Mucosa of stomach (tissue), 1 donor: ENCODE results near the gene MICOS13.
A peak's percentile ranks its signal among the peaks of the same experiment; 100 is the strongest.
"Not testable (repeated sequence)": the region's sequence is repeated elsewhere in the genome, so short reads cannot be mapped to it uniquely, and the experiment has no call there.

Source experiments
- H3K27me3 ChIP-seq: one replicate; pipeline ENCODE4 v1.7.0; 2013; ENCODE audit warnings: mild to moderate bottlenecking, low read length; ENCODE audit not compliant: control insufficient read depth, insufficient read depth
- H3K36me3 ChIP-seq: one replicate; pipeline ENCODE4 v1.7.0; 2013; ENCODE audit warnings: low read length; ENCODE audit not compliant: control insufficient read depth, insufficient read depth
- H3K4me1 ChIP-seq: one replicate; pipeline ENCODE4 v1.7.0; 2013; ENCODE audit warnings: mild to moderate bottlenecking, low read length; ENCODE audit not compliant: control insufficient read depth, insufficient read depth
- H3K4me3 ChIP-seq: one replicate; pipeline ENCODE4 v1.7.0; 2013; ENCODE audit warnings: low read length
- H3K9ac ChIP-seq: one replicate; pipeline ENCODE4 v1.7.0; 2013; ENCODE audit warnings: mild to moderate bottlenecking, low read length, moderate library complexity
- H3K9me3 ChIP-seq: one replicate; pipeline ENCODE4 v1.7.0; 2013; ENCODE audit warnings: mild to moderate bottlenecking, low read length, moderate library complexity; ENCODE audit not compliant: control insufficient read depth
- donor health status: Pancreatic carcinoma.

The MICOS13 gene

DNA sequence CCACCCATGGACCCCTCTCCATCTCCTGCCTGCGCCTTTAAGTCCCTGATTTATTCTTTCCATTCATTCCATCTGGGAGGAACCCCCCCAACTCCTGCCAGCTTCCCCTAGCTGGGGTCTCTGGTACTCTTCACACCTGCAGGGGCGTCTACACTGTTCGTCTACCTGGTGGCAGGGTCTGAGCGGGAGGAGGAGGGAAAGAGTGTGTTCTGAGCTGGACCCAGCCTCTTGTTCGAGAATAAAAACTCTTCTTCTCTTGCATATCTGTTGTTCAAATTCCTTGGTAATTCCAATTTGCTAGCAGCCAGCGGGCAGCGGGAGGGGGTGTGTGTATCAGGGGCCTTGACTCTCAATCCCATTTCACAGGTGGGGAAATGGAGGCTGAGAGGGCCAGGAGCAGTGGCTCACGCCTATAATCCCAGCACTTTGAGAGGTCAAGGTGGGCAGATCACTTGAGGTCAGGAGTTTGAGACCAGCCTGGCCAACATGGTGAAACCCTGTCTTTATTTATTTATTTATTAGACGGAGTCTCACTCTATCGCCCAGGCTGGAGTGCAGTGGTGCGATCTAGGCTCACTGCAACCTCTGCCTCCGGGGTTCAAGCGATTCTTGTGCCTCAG, 8.1 kb upstream of the MICOS13 start:
- H3K4me3 ChIP-seq, H3K9me3 ChIP-seq, H3K27me3 ChIP-seq, H3K36me3 ChIP-seq, H3K9ac ChIP-seq: not testable (repeated sequence)
- H3K4me1 ChIP-seq, result peaks cover 29% of the 10 kb centered on the region

DNA sequence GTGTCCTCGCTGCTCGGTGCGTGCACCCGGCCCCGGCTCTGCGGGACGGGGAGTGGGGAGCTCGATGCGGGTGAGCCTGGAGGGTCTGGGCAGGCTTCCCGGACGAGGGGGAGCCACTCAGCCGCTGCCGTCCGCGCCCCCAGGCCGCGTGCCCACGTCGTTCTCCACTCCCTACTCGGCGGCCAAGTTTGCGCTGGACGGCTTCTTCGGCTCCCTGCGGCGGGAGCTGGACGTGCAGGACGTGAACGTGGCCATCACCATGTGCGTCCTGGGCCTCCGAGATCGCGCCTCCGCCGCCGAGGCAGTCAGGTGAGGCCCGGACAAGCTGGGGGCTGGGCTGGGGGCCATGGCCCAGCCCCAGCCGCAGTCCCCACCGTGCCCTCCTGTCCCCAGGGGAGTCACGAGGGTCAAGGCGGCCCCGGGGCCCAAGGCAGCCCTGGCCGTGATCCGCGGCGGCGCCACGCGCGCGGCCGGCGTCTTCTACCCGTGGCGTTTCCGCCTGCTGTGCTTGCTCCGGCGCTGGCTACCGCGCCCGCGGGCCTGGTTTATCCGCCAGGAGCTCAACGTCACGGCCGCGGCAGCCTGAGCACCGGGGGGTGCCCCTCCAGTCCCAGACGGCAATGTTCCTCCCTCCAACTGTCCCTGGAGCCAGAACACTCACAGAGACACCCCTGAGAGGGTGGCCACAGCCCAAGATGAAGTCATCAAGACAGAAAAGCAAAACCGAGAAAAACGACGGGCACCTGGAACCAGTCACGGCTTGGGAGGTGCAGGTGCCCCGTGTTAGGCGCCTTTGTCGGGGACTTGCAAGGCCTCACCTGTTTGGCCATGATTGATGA, 7.3 kb upstream of the MICOS13 start:
- Histone ChIP-seq H3K9me3 (no peaks in the 10 kb centered on the region), H3K4me3 (peak overlapping the region; percentile 14), H3K9ac (no peak overlapping the region), H3K27me3 (no peaks in the 10 kb centered on the region), H3K4me1 (peaks cover 26% of the 10 kb centered on the region), H3K36me3 (peaks cover 7% of the 10 kb centered on the region)

DNA sequence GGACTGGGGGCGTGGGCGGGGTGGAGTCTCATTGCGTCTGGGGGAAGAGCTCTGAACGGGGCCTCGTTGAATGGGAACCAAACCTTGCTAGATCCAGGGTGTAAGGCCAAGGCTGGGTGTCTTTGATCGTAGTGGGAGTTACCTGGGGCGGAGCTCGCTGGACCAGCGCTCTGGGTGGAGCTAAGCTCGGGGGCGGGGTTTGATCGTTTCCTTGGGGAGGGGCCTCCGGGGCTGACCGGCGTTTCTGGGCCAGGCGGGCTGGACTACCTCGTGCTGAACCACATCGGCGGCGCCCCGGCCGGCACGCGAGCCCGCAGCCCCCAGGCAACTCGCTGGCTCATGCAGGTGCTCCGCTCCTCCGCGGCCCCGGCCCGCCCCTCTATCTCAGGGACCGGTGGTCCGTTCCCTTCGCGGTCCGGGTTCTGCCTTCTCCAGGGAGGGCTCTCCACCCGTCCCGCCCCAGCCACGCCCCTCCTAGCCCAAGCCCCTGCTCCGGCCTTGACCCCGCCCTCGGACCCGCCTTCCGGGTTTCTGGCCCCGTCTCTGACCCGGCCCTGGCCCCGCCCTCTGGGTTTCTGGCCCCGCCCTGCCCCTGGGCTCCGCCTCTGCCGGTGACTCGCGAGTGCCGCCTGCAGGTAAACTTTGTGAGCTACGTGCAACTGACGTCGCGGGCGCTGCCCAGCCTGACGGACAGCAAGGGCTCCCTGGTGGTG, 6.5 kb upstream of the MICOS13 start:
- Histone ChIP-seq H3K27me3 (no peaks in the 10 kb centered on the region), H3K9ac (peak overlapping the region; percentile 51), H3K4me3 (peak overlapping the region; percentile 33), H3K9me3 (no peaks in the 10 kb centered on the region), H3K4me1 (peaks cover 18% of the 10 kb centered on the region), H3K36me3 (no peaks in the 10 kb centered on the region)

DNA sequence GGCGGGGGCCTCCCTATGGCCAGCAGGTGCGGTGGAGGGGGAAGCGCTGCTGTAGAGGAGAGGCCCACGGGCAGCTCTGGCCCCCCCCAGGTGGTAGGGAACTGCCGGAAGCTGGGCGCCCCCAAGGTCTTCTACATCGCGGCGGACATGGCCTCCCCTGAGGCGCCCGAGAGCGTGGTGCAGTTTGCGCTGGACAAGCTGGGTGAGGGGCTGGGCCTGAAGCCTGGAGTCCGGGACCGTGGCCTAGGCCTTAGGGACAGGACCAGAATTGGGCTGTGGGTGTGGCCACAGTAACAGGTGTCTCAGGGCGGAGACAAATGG, 6.0 kb upstream of the MICOS13 start:
- Histone ChIP-seq H3K27me3 (no peaks in the 10 kb centered on the region), H3K9ac (peak overlapping the region; percentile 51), H3K36me3 (no peaks in the 10 kb centered on the region), H3K9me3 (no peaks in the 10 kb centered on the region), H3K4me3 (peak overlapping the region; percentile 33), H3K4me1 (peaks cover 17% of the 10 kb centered on the region)

DNA sequence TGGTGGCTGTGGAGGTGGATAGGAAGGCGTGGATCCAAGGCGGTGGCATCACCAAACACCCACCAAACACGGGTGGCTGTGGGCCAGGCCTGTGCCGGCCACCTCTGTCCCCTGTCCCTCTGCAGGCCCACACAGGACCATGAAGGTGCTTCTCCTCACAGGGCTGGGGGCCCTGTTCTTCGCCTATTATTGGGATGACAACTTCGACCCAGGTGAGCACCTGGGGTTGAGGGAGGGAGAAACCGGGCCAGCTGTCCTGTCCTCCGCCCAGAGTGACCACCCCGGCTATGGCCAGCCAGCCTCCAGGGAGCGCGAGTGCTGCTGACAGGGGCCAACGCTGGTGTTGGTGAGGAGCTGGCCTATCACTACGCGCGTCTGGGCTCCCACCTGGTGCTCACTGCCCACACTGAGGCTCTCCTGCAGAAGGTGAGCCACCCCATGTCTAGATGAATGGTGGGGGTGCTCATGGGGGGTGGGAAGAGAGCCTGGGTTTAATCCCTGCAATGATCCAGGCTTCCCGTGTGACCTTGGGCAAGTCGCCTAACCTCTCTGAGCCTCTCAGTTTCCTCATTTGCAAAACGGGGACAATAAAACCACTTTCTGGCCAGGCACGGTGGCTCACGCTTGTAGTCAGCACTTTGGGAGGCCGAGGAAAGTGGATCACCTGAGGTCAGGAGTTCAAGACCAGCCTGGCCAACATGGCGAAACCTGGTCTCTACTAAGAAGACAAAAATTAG, 4.5 kb upstream of the MICOS13 start:
- Histone ChIP-seq H3K27me3 (no peaks in the 10 kb centered on the region), H3K36me3 (no peaks in the 10 kb centered on the region), H3K9me3 (no peaks in the 10 kb centered on the region), H3K9ac (no peak overlapping the region), H3K4me3 (no peak overlapping the region), H3K4me1 (peaks cover 11% of the 10 kb centered on the region)

DNA sequence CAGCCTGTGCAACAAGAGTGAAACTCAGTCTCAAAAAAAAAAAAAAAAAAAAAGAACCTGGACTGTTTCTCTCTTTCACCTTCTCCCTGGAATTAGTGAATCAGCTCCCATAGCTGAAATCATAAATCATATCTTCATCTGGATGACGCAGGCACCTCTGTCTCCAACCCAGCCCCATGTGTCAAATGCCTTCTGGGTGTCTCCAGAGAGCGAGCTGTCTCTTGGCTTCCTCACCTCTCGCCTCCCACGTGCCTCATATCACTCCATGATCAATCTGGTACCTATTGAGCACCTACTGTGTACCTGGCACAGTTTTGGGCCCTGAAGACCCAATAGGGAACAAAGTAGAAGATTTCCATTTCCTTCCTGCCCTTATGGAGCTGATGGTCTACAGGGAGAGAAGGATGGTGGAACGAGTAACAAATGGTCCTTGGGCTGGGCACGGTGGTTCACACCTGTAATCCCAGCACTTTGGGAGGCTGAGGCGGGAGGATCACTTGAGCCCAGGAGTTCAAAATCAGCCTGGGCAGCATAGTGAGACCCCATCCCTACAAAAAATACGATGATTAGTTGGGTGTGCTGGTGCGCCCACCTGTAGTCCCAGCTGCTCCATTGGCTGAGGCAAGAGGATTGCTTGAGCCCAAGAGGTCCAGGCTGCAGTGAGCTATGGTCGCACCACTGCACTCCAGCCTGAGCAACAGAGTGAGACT, 3.0 kb upstream of the MICOS13 start:
- H3K36me3 ChIP-seq, result no peaks in the 10 kb centered on the region
- H3K9me3 ChIP-seq, result no peaks in the 10 kb centered on the region
- no peak overlapping the region for H3K9ac ChIP-seq
- no peak overlapping the region for H3K4me3 ChIP-seq
- H3K4me1 ChIP-seq, result peaks cover 18% of the 10 kb centered on the region
- H3K27me3 ChIP-seq, result no peaks in the 10 kb centered on the region

DNA sequence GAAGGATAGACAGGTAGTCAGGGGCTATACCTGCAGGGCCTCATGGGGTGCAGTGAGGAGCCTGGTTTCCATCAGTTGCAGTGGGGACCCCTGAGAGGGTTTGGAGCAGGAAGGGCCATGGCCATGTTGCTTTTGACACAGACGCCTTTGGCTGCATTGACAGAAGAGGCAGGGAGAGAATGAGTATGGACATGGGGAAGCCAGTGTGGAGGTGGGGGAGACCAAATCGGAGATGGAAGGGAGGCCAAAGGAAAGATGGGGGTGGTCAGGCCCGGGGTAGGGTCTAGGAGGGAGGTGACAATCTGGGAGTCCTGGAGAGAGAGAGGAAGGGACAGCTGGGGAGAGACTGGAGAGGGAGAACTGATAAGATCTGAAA, 1.8 kb upstream of the MICOS13 start:
- peaks cover 18% of the 10 kb centered on the region for H3K4me1 ChIP-seq
- no peaks in the 10 kb centered on the region for H3K27me3 ChIP-seq
- no peak overlapping the region for H3K9ac ChIP-seq
- no peaks in the 10 kb centered on the region for H3K36me3 ChIP-seq
- H3K9me3 ChIP-seq, result no peaks in the 10 kb centered on the region
- no peak overlapping the region for H3K4me3 ChIP-seq

DNA sequence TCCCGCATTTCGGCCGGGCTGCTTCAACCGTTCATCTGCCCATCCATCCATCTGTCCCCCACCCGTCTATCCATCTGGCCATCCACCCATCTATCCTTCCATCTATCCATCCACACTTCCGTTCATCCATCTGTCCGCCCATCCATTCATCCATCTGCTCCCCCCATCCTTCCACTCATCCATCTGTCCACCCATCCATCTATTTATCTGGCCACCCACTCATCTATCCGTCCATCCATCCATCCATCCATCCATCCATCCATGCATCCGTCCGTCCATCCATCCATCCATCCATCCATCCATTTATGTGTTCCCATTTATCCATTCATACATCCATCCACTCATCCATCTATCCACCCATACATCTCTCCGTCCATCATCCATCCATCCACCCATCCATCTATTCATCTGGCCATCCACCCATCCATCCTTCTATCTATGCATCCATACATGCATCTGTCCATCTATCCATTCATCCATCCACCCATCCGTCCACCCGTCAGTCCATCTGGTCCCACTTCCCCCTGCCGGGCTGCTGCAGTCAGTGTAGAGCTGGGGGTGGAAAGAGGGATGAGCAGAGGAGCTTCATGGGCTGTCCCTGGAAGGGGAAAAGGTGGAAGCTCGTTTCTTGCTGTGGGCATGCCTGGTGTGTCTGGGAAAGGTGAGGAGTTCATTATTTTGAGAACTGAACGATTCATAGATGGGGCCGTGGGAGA, 1.2 kb upstream of the MICOS13 start:
- peak overlapping the region; percentile 41 for H3K4me3 ChIP-seq
- H3K9me3 ChIP-seq, result no peaks in the 10 kb centered on the region
- H3K9ac ChIP-seq, result peak overlapping the region; percentile 88
- H3K27me3 ChIP-seq, result no peaks in the 10 kb centered on the region
- H3K36me3 ChIP-seq, result no peaks in the 10 kb centered on the region
- H3K4me1 ChIP-seq, result peaks cover 18% of the 10 kb centered on the region

DNA sequence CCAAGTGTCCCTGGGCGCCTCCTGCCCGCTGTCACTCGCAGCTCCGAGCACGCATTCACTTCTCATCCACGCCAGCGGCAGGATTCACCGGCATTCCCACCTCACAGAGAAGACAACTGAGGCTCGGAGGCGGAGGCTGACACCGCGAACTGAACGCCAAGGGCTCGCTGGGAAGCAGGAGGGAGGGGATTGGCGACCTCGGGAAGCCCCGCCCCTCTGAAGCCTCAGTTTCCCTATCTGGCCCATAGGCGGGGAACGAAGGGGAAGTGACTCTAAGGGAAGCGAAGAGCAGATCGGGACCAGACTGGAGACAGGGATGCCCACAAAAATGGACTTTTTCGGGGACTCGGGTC, 256 bp downstream of the MICOS13 start:
- Histone ChIP-seq H3K4me3 (peak overlapping the region; percentile 92), H3K27me3 (no peaks in the 10 kb centered on the region)

DNA sequence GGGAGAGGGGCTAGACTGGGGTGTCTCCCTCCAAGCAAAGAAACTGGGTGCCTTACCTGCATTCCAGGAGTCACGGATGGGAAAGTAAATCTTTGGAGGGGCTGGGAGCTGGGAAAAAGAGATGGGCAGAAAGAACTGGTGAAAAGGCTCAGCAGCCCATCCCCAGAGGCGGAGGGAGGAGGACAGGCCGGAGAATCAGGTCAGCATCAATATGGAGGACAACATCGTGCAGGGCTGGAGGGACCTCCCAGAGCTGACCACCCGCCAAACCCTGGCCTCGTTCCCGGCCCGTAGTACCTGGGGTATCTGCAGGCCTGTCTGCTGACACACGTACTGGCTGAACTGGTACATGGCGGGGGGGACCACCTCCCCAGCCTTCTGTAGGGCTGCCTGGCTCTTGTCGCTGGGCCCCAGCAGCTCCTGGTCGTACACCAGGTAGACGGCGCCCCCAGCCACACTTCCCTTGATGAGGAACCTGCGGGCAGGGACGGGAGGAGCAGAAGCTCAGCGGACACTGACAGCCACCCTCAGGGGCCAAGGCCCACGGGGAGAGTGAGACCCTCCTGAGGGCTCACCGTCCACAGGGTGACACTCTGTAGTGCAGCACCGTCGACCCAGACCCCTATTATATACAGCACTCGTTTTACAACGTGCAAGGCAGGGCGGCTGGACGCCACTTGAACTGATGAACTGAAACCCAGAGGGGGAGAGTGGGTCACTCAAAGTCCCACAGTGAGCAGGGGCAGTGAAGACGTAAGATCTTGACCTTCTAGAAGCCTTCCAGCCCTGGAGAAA, 830 bp downstream of the MICOS13 start:
- no peaks in the 10 kb centered on the region for H3K36me3 ChIP-seq
- H3K4me1 ChIP-seq, result peaks cover 15% of the 10 kb centered on the region
- H3K9me3 ChIP-seq, result no peaks in the 10 kb centered on the region
- H3K9ac ChIP-seq, result peak overlapping the region; percentile 88
- H3K4me3 ChIP-seq, result peak overlapping the region; percentile 92
- no peaks in the 10 kb centered on the region for H3K27me3 ChIP-seq

More for the DNA sequence above, 256 bp downstream of the MICOS13 start:
- H3K4me1 ChIP-seq, result peaks cover 15% of the 10 kb centered on the region
- no peaks in the 10 kb centered on the region for H3K9me3 ChIP-seq
- H3K36me3 ChIP-seq, result no peaks in the 10 kb centered on the region
- peak overlapping the region; percentile 88 for H3K9ac ChIP-seq
